Measurements from ENCODE around the gene PDSS2. TPM values are rescaled to one million over a fixed set of nuclear protein-coding genes. Genes with fewer than 3 reads are reported as not detected.

The PDSS2 gene
- 7.7 TPM for total RNA-seq (2013)
- 10 to 100 TPM; 10.1 to 13.9 (median 13.3) TPM for polyA plus RNA-seq
- 6.1 and 7.7 TPM in 2 replicates for polyA minus RNA-seq
- 1.7 to 16.7 (median 10.4) reads per million in 11 experiments for total RNA-seq

GRCh38 chr6:107459283-107460082 lies at the start of gene PDSS2:
Gene PDSS2, minus strand, starts transcription at chr6:107459564. Its CDS starts 279 bp downstream, at chr6:107459285.
- Histone ChIP-seq H3K27me3 (ENCODE audit: control insufficient read depth in 2 of 2, insufficient read depth in 2 of 2, low read length in 2 of 2) (no peaks in the 10 kb centered on the region), H3K79me2 (ENCODE audit: insufficient read depth, low read length) (peaks cover 42% of the 10 kb centered on the region), H3K9me3 (replicated peaks in 1 of 2; ENCODE audit: control insufficient read depth in 1 of 2, insufficient read depth in 1 of 2, low read length in 2 of 2) (no peaks in the 10 kb centered on the region), H4K20me1 (ENCODE audit: insufficient read depth, low read length) (no peaks in the 10 kb centered on the region), H3K9ac (ENCODE audit: insufficient read depth, low read length, poor library complexity, severe bottlenecking) (peak within 1 kb of the TSS; percentile 84), H3K27ac (ENCODE audit: low read depth in 1 of 2, low read length in 2 of 2) (peak within 1 kb of the TSS; percentile 90 to 92), H3K36me3 (replicated peaks in 1 of 2; ENCODE audit: control insufficient read depth in 1 of 2, insufficient read depth in 2 of 2, low read length in 2 of 2) (no peaks in the 10 kb centered on the region), H3K4me2 (replicated peaks; ENCODE audit: extremely low read depth, low read length, poor library complexity, severe bottlenecking) (peak within 1 kb of the TSS; percentile 97), H2AFZ (ENCODE audit: insufficient read depth, low read depth, low read length, poor library complexity, severe bottlenecking) (peak within 1 kb of the TSS; percentile 94), H3K4me1 (ENCODE audit: control insufficient read depth in 1 of 2, insufficient read depth in 2 of 2, low read length in 2 of 2) (peaks cover 15 to 23% of the 10 kb centered on the region in 2 donors), H3K4me3 (replicated peaks in 1 of 3; ENCODE audit: low read depth in 2 of 3, low read length in 3 of 3) (peak within 1 kb of the TSS; percentile 74 to 98 (median 77))
- intact Hi-C loops (cut with micrococcal nuclease), result loop anchor here in 1 of 2 donors (10.0 kb wide), 1 partner anchor 1015 kb away; no protein-coding TSS in a partner anchor
- 0% methylated on average over 43 of the region's 46 CpGs for WGBS (ENCODE audit: insufficient coverage)
- Mint-ChIP-seq H3K27ac (peak within 1 kb of the TSS; percentile 95 to 98 (median 98)), H3K9me3 (peaks cover 0 to 3% (median 0%) of the 10 kb centered on the region in 7 donors), H3K36me3 (peaks cover 0 to 1% of the 10 kb centered on the region in 2 donors), H3K27me3 (ENCODE audit: low read depth in 3 of 3) (no peaks in the 10 kb centered on the region), H3K4me1 (peaks cover 17% of the 10 kb centered on the region), H3K4me3 (peak within 1 kb of the TSS; percentile 95 to 97)
- TF ChIP-seq CTCF (IDR thresholded peaks at IDR 0.05), result peak; percentile 41
- peak; percentile 89 to 94 (median 92) for DNase-seq

- no CpG with 5 or more reads among the region's 1 CpG for WGBS (ENCODE audit: insufficient coverage)
- DNase-seq, result no peak
- H3K36me3 Mint-ChIP-seq, result no peaks in the 10 kb centered on the region
Measured at GRCh38 chr6:107506145-107506544, 46.8 kb upstream of the PDSS2 start.

More at GRCh38 chr6:107506145-107506544, 46.8 kb upstream of the PDSS2 start:
- intact Hi-C loops (cut with micrococcal nuclease), result no loop called here
- peaks cover 3 to 8% (median 3%) of the 10 kb centered on the region in 3 donors for H3K27me3 Mint-ChIP-seq (ENCODE audit: low read depth in 3 of 3)
- Histone ChIP-seq H3K9me3 (replicated peaks in 1 of 2; ENCODE audit: control insufficient read depth in 1 of 2, insufficient read depth in 1 of 2, low read length in 2 of 2) (no peaks in the 10 kb centered on the region), H2AFZ (ENCODE audit: insufficient read depth, low read depth, low read length, poor library complexity, severe bottlenecking) (no peak overlapping the region), H3K79me2 (ENCODE audit: insufficient read depth, low read length) (no peaks in the 10 kb centered on the region), H3K4me1 (ENCODE audit: control insufficient read depth in 1 of 2, insufficient read depth in 2 of 2, low read length in 2 of 2) (peaks cover 0 to 8% of the 10 kb centered on the region in 2 donors), H3K9ac (ENCODE audit: insufficient read depth, low read length, poor library complexity, severe bottlenecking) (no peak overlapping the region), H3K27ac (ENCODE audit: low read depth in 1 of 2, low read length in 2 of 2) (no peak overlapping the region), H3K4me2 (replicated peaks; ENCODE audit: extremely low read depth, low read length, poor library complexity, severe bottlenecking) (no peak overlapping the region), H3K36me3 (replicated peaks in 1 of 2; ENCODE audit: control insufficient read depth in 1 of 2, insufficient read depth in 2 of 2, low read length in 2 of 2) (no peaks in the 10 kb centered on the region), H3K27me3 (ENCODE audit: control insufficient read depth in 2 of 2, insufficient read depth in 2 of 2, low read length in 2 of 2) (peaks cover 1% of the 10 kb centered on the region in 2 donors), H3K4me3 (replicated peaks in 1 of 3; ENCODE audit: low read depth in 2 of 3, low read length in 3 of 3) (no peak overlapping the region), H4K20me1 (ENCODE audit: insufficient read depth, low read length) (no peaks in the 10 kb centered on the region)
- H3K4me1 Mint-ChIP-seq, result peaks cover 11% of the 10 kb centered on the region
- H3K27ac Mint-ChIP-seq, result no peak overlapping the region
- H3K4me3 Mint-ChIP-seq, result no peak overlapping the region
- H3K9me3 Mint-ChIP-seq, result peaks cover 0 to 3% (median 0%) of the 10 kb centered on the region in 7 donors
- TF ChIP-seq CTCF (IDR thresholded peaks at IDR 0.05), result no peak
